ENCODE results near the gene GASK1B.

GRCh38 chr4:158181906-158182305 lies 9.1 kb upstream of the GASK1B start:
- TF ChIP-seq CTCF (conservative IDR thresholded peaks at IDR 0.05 in 1 of 2, IDR thresholded peaks at IDR 0.05 in 1 of 2; ENCODE audit: extremely low read depth in 1 of 2, insufficient read depth in 1 of 2, low read depth in 1 of 2, low read length in 2 of 2) (no peak), EZH2 (IDR thresholded peaks at IDR 0.05; ENCODE audit: borderline replicate concordance, low read length) (no peak)

Measured in mammary epithelial cell (primary cell).